Upper lobe of right lung (tissue), 1 donor: ENCODE data around the gene NFASC. TPM values are rescaled to one million over a fixed set of nuclear protein-coding genes. Genes with fewer than 3 reads are reported as not detected.

Source experiments
- ATAC-seq: fragments of 200-7000 bp; cut with Tn5 transposase; one replicate; pipeline ENCODE4 v1.9.1; 2020; ENCODE audit warnings: mild to moderate bottlenecking, moderate library complexity
- DNase-seq: peaks from one replicate; pipeline ENCODE4 v3.0.0-alpha.2; 2020
- H3K27ac ChIP-seq: fragments of 200-600 bp; one replicate; pipeline ENCODE4 v1.8.0; 2022
- H3K27me3 ChIP-seq: fragments of 200-600 bp; one replicate; pipeline ENCODE4 v1.8.0; 2022; ENCODE audit warnings: mild to moderate bottlenecking
- H3K36me3 ChIP-seq: fragments of 200-600 bp; one replicate; pipeline ENCODE4 v1.8.0; 2022
- H3K4me1 ChIP-seq: fragments of 200-600 bp; one replicate; pipeline ENCODE4 v1.8.0; 2022
- H3K4me3 ChIP-seq: fragments of 200-600 bp; one replicate; pipeline ENCODE4 v1.8.0; 2022; ENCODE audit warnings: mild to moderate bottlenecking
- H3K9me3 ChIP-seq: fragments of 200-600 bp; one replicate; pipeline ENCODE4 v1.8.0; 2022
- CTCF ChIP-seq: fragments of 200-600 bp; IDR thresholded peaks from one replicate; pipeline ENCODE4 v1.8.0; 2022; ENCODE audit warnings: antibody characterized with exemption
- intact Hi-C: fragments of 100-400 bp; cut with DNase I; formaldehyde crosslinking; loops from one replicate; pipeline ENCODE4 v1.11.0; 2022
- total RNA-seq: library from RNA; stranded (reverse); fragmentation: NEBNext Ultra II Directional; extraction: Animal tissue kit (Norgen Biotek cat#: 25700); gene quantifications from one replicate; pipeline ENCODE4 v1.2.1, GENCODE V29; 2021
- donor health status: DM: no; HTN: yes; CAD: no; lungs with severe emphysema.

Gene NFASC
- total RNA-seq, 1 donor from 2014 or later: 24.1 TPM

GRCh38 chr1:205056188-205056611 lies 185.5 kb downstream of the NFASC start:
- no peak overlapping the region for H3K4me3 ChIP-seq
- no peaks in the 10 kb centered on the region for H3K9me3 ChIP-seq
- no peak for DNase-seq
- H3K4me1 ChIP-seq: no peaks in the 10 kb centered on the region
- ATAC-seq: no peak
- no peak for TF ChIP-seq CTCF
- H3K27ac ChIP-seq: no peak overlapping the region
- no peaks in the 10 kb centered on the region for H3K36me3 ChIP-seq
- H3K27me3 ChIP-seq: peaks cover 7% of the 10 kb centered on the region
- intact Hi-C loops: no loop called here

GRCh38 chr1:205056956-205057568 lies 186.4 kb downstream of the NFASC start:
- no peaks in the 10 kb centered on the region for H3K4me1 ChIP-seq
- H3K27me3 ChIP-seq: peaks cover 7% of the 10 kb centered on the region
- intact Hi-C loops: no loop called here
- no peak for DNase-seq
- H3K9me3 ChIP-seq: no peaks in the 10 kb centered on the region
- H3K36me3 ChIP-seq: no peaks in the 10 kb centered on the region
- TF ChIP-seq CTCF: no peak
- H3K27ac ChIP-seq: no peak overlapping the region
- no peak overlapping the region for H3K4me3 ChIP-seq
- no peak for ATAC-seq

GRCh38 chr1:205057808-205058575 lies 187.3 kb downstream of the NFASC start:
- TF ChIP-seq CTCF: no peak
- ATAC-seq (no peak), DNase-seq (no peak)
- Histone ChIP-seq H3K27me3 (peaks cover 7% of the 10 kb centered on the region), H3K9me3 (no peaks in the 10 kb centered on the region), H3K4me1 (no peaks in the 10 kb centered on the region), H3K36me3 (no peaks in the 10 kb centered on the region), H3K27ac (no peak overlapping the region), H3K4me3 (no peak overlapping the region)
- intact Hi-C loops: no loop called here

GRCh38 chr1:205058853-205059252 lies 188.2 kb downstream of the NFASC start:
- Histone ChIP-seq H3K27ac (no peak overlapping the region), H3K4me3 (no peak overlapping the region), H3K9me3 (no peaks in the 10 kb centered on the region), H3K4me1 (no peaks in the 10 kb centered on the region), H3K36me3 (no peaks in the 10 kb centered on the region), H3K27me3 (peaks cover 7% of the 10 kb centered on the region)
- ATAC-seq: no peak
- no peak for TF ChIP-seq CTCF
- no peak for DNase-seq
- intact Hi-C loops: no loop called here

GRCh38 chr1:205059660-205060059 lies 189.0 kb downstream of the NFASC start:
- ATAC-seq (no peak), DNase-seq (no peak)
- H3K36me3 ChIP-seq: no peaks in the 10 kb centered on the region
- no peak for TF ChIP-seq CTCF
- intact Hi-C loops: loop anchor here (10.0 kb wide), 1 partner anchor 85 kb away; no protein-coding TSS in a partner anchor
- no peak overlapping the region for H3K4me3 ChIP-seq
- H3K27me3 ChIP-seq: peaks cover 2% of the 10 kb centered on the region
- no peaks in the 10 kb centered on the region for H3K4me1 ChIP-seq
- no peaks in the 10 kb centered on the region for H3K9me3 ChIP-seq
- no peak overlapping the region for H3K27ac ChIP-seq
